ENCODE results near the gene GRIK4. TPM values are rescaled to one million over a fixed set of nuclear protein-coding genes. Genes with fewer than 3 reads are reported as not detected.

The GRIK4 gene
- 0.36 and 0.68 TPM in 2 replicates for total RNA-seq (ENCODE audit: low replicate concordance)

DNA sequence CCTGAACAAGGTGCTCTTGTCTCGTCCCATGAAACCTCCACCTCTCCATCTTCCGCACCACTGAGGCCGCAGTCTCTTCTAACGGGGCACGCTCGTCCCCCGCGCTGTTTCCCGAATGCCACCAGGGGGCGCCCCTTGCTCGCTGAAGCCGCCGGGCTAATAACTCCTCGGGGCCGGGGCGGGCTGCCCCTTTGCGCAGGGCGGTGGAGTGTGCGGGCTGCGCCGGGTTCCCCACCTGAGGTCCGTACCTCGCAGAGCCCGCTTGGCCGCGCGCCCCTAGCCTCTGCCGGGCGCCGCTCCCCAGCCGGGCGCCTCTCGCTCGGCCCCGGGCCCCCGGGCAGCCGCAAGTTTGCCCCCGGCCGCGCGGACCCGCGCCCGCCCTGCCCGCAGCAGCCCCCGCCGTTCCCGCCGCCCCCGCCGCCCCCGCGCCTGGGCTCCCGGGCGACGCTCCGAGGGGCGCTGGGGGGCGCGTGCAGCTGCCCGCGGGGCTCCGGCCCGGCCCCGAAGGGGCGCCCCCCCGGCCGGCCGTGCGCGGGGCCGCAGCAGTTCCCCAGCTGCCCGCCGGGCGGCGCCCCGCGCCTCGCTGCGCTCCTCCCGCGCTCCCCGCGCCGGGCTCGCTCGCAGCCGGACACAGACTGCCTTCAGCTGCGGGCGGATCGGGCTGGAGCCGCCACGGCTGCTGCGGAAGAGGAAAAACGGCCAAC, at the start of gene GRIK4:
GRIK4 (plus strand) TSS at position 633 of the 704 bp plus-strand sequence. CDS start 148,571 bp downstream, outside the sequence.
- Mint-ChIP-seq H3K4me1 (peaks cover 8% of the 10 kb centered on the region), H3K27ac (peak within 1 kb of the TSS; percentile 4), H3K36me3 (no peaks in the 10 kb centered on the region), H3K9me3 (no peaks in the 10 kb centered on the region), H3K27me3 (ENCODE audit: insufficient read depth, low read depth) (peaks cover 22% of the 10 kb centered on the region), H3K4me3 (peak within 1 kb of the TSS; percentile 81)
- Histone ChIP-seq H3K9me3 (ENCODE audit: low read depth) (no peaks in the 10 kb centered on the region), H3K9ac (no peak within 1 kb of the TSS), H3K4me2 (peak within 1 kb of the TSS; percentile 87), H3K79me2 (ENCODE audit: low read depth) (no peaks in the 10 kb centered on the region), H3K4me1 (peaks cover under 1% of the 10 kb centered on the region), H3K4me3 (peak within 1 kb of the TSS; percentile 56), H3K27ac (no peak within 1 kb of the TSS), H3F3A (ENCODE audit: low read depth) (no peaks in the 10 kb centered on the region), H3K36me3 (no peaks in the 10 kb centered on the region), H2AFZ (replicated peaks) (peak within 1 kb of the TSS; percentile 50), H3K27me3 (peaks cover 40% of the 10 kb centered on the region), H4K20me1 (ENCODE audit: low read depth) (no peaks in the 10 kb centered on the region)
- TF ChIP-seq EZH2 (IDR thresholded peaks at IDR 0.05): no peak
- TF ChIP-seq CTCF (IDR thresholded peaks at IDR 0.05): peak; percentile 94
- peak; percentile 94 for DNase-seq (ENCODE audit: low spot score)

DNA sequence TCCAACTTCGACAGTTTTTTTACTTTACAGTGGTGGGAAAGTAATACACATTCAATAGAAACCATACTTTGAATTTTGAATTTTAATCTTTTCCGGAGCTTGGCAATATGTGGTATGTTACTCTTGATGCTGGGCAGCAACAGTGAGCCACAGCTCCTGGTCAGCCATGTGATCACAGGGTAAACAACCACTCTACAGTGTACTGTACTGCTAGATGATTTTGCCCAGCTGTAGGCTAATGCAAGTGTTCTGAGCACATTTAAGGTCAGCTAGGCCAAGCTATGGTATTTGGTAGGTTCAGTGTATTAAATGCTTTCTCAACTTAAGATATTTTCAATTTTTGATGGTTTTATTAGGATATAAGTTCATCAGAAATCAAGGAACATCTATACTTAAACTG, 48.7 kb upstream of the GRIK4 start:
- no peaks in the 10 kb centered on the region for H3K79me2 ChIP-seq (ENCODE audit: low read depth)
- peaks cover 11% of the 10 kb centered on the region for H3K36me3 ChIP-seq
- Mint-ChIP-seq H3K27me3 (ENCODE audit: insufficient read depth, low read depth) (no peaks in the 10 kb centered on the region), H3K36me3 (peaks cover 35% of the 10 kb centered on the region), H3K27ac (no peak overlapping the region), H3K4me1 (no peaks in the 10 kb centered on the region), H3K4me3 (no peak overlapping the region), H3K9me3 (no peaks in the 10 kb centered on the region)
- no peak overlapping the region for H3K27ac ChIP-seq
- no peaks in the 10 kb centered on the region for H3F3A ChIP-seq (ENCODE audit: low read depth)
- no peaks in the 10 kb centered on the region for H3K4me1 ChIP-seq
- no peak overlapping the region for H3K4me3 ChIP-seq
- no peak for DNase-seq (ENCODE audit: low spot score)
- H3K4me2 ChIP-seq: no peak overlapping the region
- H3K27me3 ChIP-seq: no peaks in the 10 kb centered on the region
- no peak overlapping the region for H3K9ac ChIP-seq
- no peaks in the 10 kb centered on the region for H3K9me3 ChIP-seq (ENCODE audit: low read depth)
- H4K20me1 ChIP-seq (ENCODE audit: low read depth): no peaks in the 10 kb centered on the region
- H2AFZ ChIP-seq (replicated peaks): no peak overlapping the region
- TF ChIP-seq EZH2 (IDR thresholded peaks at IDR 0.05) (no peak), CTCF (IDR thresholded peaks at IDR 0.05) (no peak), EZH2phosphoT487 (IDR thresholded peaks at IDR 0.05) (no peak)

DNA sequence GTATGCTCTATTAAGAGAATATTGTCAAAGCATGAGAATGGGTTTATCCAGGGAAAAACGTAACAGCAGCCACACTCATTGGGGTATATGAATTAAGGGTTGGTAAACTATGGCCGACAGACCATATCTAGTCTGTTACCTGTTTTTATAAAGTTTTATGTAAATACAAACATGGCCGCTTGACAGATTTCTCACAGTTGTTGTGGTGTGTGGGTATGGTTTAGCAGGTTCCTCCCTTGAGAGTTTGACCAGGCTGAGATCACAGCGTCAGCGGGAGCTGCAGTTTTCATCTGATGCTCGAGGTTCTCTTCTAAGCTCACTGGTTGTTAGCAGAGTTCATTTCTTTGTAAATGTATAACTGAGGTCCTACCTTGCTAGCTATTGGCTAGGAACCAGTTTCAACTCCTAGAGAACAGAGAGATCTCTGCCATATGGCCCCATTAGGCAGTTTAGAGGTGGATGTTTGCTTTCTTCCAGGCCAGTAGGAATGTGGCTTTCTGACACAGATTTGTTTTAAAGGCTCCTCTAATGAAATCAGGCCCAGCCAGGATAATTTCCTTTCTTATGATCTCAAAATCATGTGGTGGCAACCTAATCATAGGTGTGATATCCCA, 45.5 kb upstream of the GRIK4 start:
- H3K4me1 Mint-ChIP-seq: no peaks in the 10 kb centered on the region
- H3K36me3 ChIP-seq: peaks cover 10% of the 10 kb centered on the region
- no peak overlapping the region for H3K4me3 Mint-ChIP-seq
- H4K20me1 ChIP-seq (ENCODE audit: low read depth): no peaks in the 10 kb centered on the region
- H3K79me2 ChIP-seq (ENCODE audit: low read depth): no peaks in the 10 kb centered on the region
- H2AFZ ChIP-seq (replicated peaks): no peak overlapping the region
- no peaks in the 10 kb centered on the region for H3F3A ChIP-seq (ENCODE audit: low read depth)
- H3K9me3 ChIP-seq (ENCODE audit: low read depth): no peaks in the 10 kb centered on the region
- no peaks in the 10 kb centered on the region for H3K9me3 Mint-ChIP-seq
- no peaks in the 10 kb centered on the region for H3K27me3 ChIP-seq
- peaks cover 35% of the 10 kb centered on the region for H3K36me3 Mint-ChIP-seq
- no peak overlapping the region for H3K9ac ChIP-seq
- H3K27ac ChIP-seq: no peak overlapping the region
- H3K27ac Mint-ChIP-seq: peak overlapping the region; percentile 65
- no peak for DNase-seq (ENCODE audit: low spot score)
- H3K4me1 ChIP-seq: no peaks in the 10 kb centered on the region
- TF ChIP-seq EZH2phosphoT487 (IDR thresholded peaks at IDR 0.05) (no peak), CTCF (IDR thresholded peaks at IDR 0.05) (no peak), EZH2 (IDR thresholded peaks at IDR 0.05) (no peak)
- H3K4me2 ChIP-seq: no peak overlapping the region
- H3K27me3 Mint-ChIP-seq (ENCODE audit: insufficient read depth, low read depth): no peaks in the 10 kb centered on the region
- no peak overlapping the region for H3K4me3 ChIP-seq
